HG03196 (cell line): ENCODE data around the gene TNIP1.

Source experiments
- ATAC-seq: cut with Tn5 transposase; IDR thresholded peaks from one replicate; pipeline ENCODE4 v1.9.1; 2021; ENCODE audit not compliant: unreplicated experiment

Gene TNIP1

GRCh38 chr5:151041577-151042268, 39.1 kb downstream of the TNIP1 start:
- no peak for ATAC-seq

GRCh38 chr5:151040211-151040747, 40.6 kb downstream of the TNIP1 start:
- no peak for ATAC-seq

GRCh38 chr5:151039665-151040064, 41.2 kb downstream of the TNIP1 start:
- no peak for ATAC-seq

GRCh38 chr5:151038801-151039238, 42.0 kb downstream of the TNIP1 start:
- ATAC-seq: no peak

- ATAC-seq: no peak
Observed at GRCh38 chr5:151038412-151038745, 42.5 kb downstream of the TNIP1 start.

GRCh38 chr5:151037561-151038411, 43.0 kb downstream of the TNIP1 start:
- no peak for ATAC-seq

GRCh38 chr5:151036556-151036955, 44.3 kb downstream of the TNIP1 start:
- no peak for ATAC-seq

GRCh38 chr5:151034422-151035379, 46.1 kb downstream of the TNIP1 start:
- ATAC-seq: no peak

GRCh38 chr5:151033217-151033934, 47.5 kb downstream of the TNIP1 start:
- no peak for ATAC-seq

- no peak for ATAC-seq
Observed at GRCh38 chr5:151031554-151031953, 49.3 kb downstream of the TNIP1 start.

- ATAC-seq: no peak
Observed at GRCh38 chr5:151030379-151030778, 50.5 kb downstream of the TNIP1 start.

- no peak for ATAC-seq
Observed at GRCh38 chr5:151030056-151030336, 50.8 kb downstream of the TNIP1 start.

GRCh38 chr5:151029179-151030055, 51.4 kb downstream of the TNIP1 start:
- ATAC-seq: no peak

- ATAC-seq: no peak
Observed at GRCh38 chr5:151028717-151029116, 52.1 kb downstream of the TNIP1 start.

GRCh38 chr5:151027961-151028479, 52.8 kb downstream of the TNIP1 start:
- ATAC-seq: no peak

- no peak for ATAC-seq
Observed at GRCh38 chr5:151026679-151027078, 54.2 kb downstream of the TNIP1 start.

GRCh38 chr5:151026088-151026487, 54.7 kb downstream of the TNIP1 start:
- ATAC-seq: no peak

- ATAC-seq: no peak
Observed at GRCh38 chr5:151025250-151025606, 55.6 kb downstream of the TNIP1 start.

GRCh38 chr5:151024440-151025249, 56.2 kb downstream of the TNIP1 start:
- ATAC-seq: no peak
